ENCODE measurements around the gene ANGEL2. TPM values are rescaled to one million over a fixed set of nuclear protein-coding genes. Genes with fewer than 3 reads are reported as not detected.

ANGEL2 gene
- total and polyA plus RNA-seq, 3 experiments from 2014 or later: 32.1 to 42.5 (median 41.2) TPM

- DNase-seq: no peak
- Histone ChIP-seq H3K36me3 (ENCODE audit: insufficient read depth, low read length) (no peaks in the 10 kb centered on the region), H3K4me3 (ENCODE audit: low read length) (no peak overlapping the region), H3K4me1 (ENCODE audit: insufficient read depth, low read length) (no peaks in the 10 kb centered on the region), H3K9me3 (ENCODE audit: low read length) (no peaks in the 10 kb centered on the region), H3K27ac (ENCODE audit: low read depth, low read length) (no peak overlapping the region), H3K27me3 (ENCODE audit: insufficient read depth, low read length, poor library complexity, severe bottlenecking) (no peaks in the 10 kb centered on the region)
- Mint-ChIP-seq H3K9me3 (no peaks in the 10 kb centered on the region), H3K36me3 (peaks cover 0 to 2% (median 0%) of the 10 kb centered on the region in 3 donors), H3K4me1 (peaks cover 0 to 4% (median 0%) of the 10 kb centered on the region in 3 donors), H3K4me3 (no peak overlapping the region), H3K27ac (peak overlapping the region in 1 of 8 donors; percentile 67), H3K27me3 (peaks cover 3 to 5% of the 10 kb centered on the region in 2 donors)
- ChIA-PET CTCF (no interaction called here), POLR2A (no interaction called here)
These were observed 32.2 kb downstream of the ANGEL2 start for GRCh38 chr1:212983482-212983881.

GRCh38 chr1:212982430-212983152 lies 33.1 kb downstream of the ANGEL2 start:
- ChIA-PET CTCF (no interaction called here), POLR2A (no interaction called here)
- peaks cover 5% of the 10 kb centered on the region in 2 donors for H3K27me3 Mint-ChIP-seq
- Histone ChIP-seq H3K4me1 (ENCODE audit: insufficient read depth, low read length) (no peaks in the 10 kb centered on the region), H3K27ac (ENCODE audit: low read depth, low read length) (no peak overlapping the region), H3K27me3 (ENCODE audit: insufficient read depth, low read length, poor library complexity, severe bottlenecking) (no peaks in the 10 kb centered on the region), H3K4me3 (ENCODE audit: low read length) (no peak overlapping the region), H3K9me3 (ENCODE audit: low read length) (no peaks in the 10 kb centered on the region), H3K36me3 (ENCODE audit: insufficient read depth, low read length) (no peaks in the 10 kb centered on the region)
- peaks cover 0 to 2% (median 0%) of the 10 kb centered on the region in 3 donors for H3K36me3 Mint-ChIP-seq
- no peaks in the 10 kb centered on the region for H3K9me3 Mint-ChIP-seq
- peak overlapping the region in 1 of 8 donors; percentile 19 for H3K27ac Mint-ChIP-seq
- H3K4me1 Mint-ChIP-seq: peaks cover 0 to 4% (median 0%) of the 10 kb centered on the region in 3 donors
- no peak for DNase-seq
- no peak overlapping the region for H3K4me3 Mint-ChIP-seq

GRCh38 chr1:212981571-212982328 lies 33.9 kb downstream of the ANGEL2 start:
- POLR2A ChIA-PET: no interaction called here
- H3K36me3 Mint-ChIP-seq: peaks cover 0 to 2% (median 0%) of the 10 kb centered on the region in 3 donors
- CTCF ChIA-PET: no interaction called here
- H3K4me1 ChIP-seq (ENCODE audit: insufficient read depth, low read length): no peaks in the 10 kb centered on the region
- H3K9me3 Mint-ChIP-seq: no peaks in the 10 kb centered on the region
- H3K27me3 Mint-ChIP-seq: peaks cover 5 to 6% of the 10 kb centered on the region in 2 donors
- no peak overlapping the region for H3K27ac Mint-ChIP-seq
- no peaks in the 10 kb centered on the region for H3K27me3 ChIP-seq (ENCODE audit: insufficient read depth, low read length, poor library complexity, severe bottlenecking)
- no peaks in the 10 kb centered on the region for H3K36me3 ChIP-seq (ENCODE audit: insufficient read depth, low read length)
- H3K4me3 Mint-ChIP-seq: no peak overlapping the region
- peaks cover 0 to 4% (median 0%) of the 10 kb centered on the region in 3 donors for H3K4me1 Mint-ChIP-seq
- no peak overlapping the region for H3K4me3 ChIP-seq (ENCODE audit: low read length)
- no peak overlapping the region for H3K27ac ChIP-seq (ENCODE audit: low read depth, low read length)
- no peaks in the 10 kb centered on the region for H3K9me3 ChIP-seq (ENCODE audit: low read length)
- DNase-seq: no peak

- Mint-ChIP-seq H3K4me1 (peaks cover 0 to 4% (median 0%) of the 10 kb centered on the region in 3 donors), H3K36me3 (peaks cover 0 to 2% (median 0%) of the 10 kb centered on the region in 3 donors), H3K27ac (no peak overlapping the region), H3K9me3 (no peaks in the 10 kb centered on the region), H3K27me3 (peaks cover 6 to 10% of the 10 kb centered on the region in 2 donors), H3K4me3 (no peak overlapping the region)
- ChIA-PET CTCF (interaction anchor here (1.6 kb wide), 1 partner anchor 14 kb away, joined by 4 read pairs; no protein-coding TSS in a partner anchor), POLR2A (no interaction called here)
- H3K4me3 ChIP-seq (ENCODE audit: low read length): no peak overlapping the region
- H3K9me3 ChIP-seq (ENCODE audit: low read length): no peaks in the 10 kb centered on the region
- H3K27me3 ChIP-seq (ENCODE audit: insufficient read depth, low read length, poor library complexity, severe bottlenecking): no peaks in the 10 kb centered on the region
- no peak for DNase-seq
- no peaks in the 10 kb centered on the region for H3K4me1 ChIP-seq (ENCODE audit: insufficient read depth, low read length)
- no peak overlapping the region for H3K27ac ChIP-seq (ENCODE audit: low read depth, low read length)
- no peaks in the 10 kb centered on the region for H3K36me3 ChIP-seq (ENCODE audit: insufficient read depth, low read length)
These were observed 34.6 kb downstream of the ANGEL2 start for GRCh38 chr1:212981025-212981495.

- Histone ChIP-seq H3K27me3 (ENCODE audit: insufficient read depth, low read length, poor library complexity, severe bottlenecking) (no peaks in the 10 kb centered on the region), H3K4me1 (ENCODE audit: insufficient read depth, low read length) (no peaks in the 10 kb centered on the region), H3K27ac (ENCODE audit: low read depth, low read length) (no peak overlapping the region), H3K36me3 (ENCODE audit: insufficient read depth, low read length) (no peaks in the 10 kb centered on the region), H3K4me3 (ENCODE audit: low read length) (no peak overlapping the region), H3K9me3 (ENCODE audit: low read length) (no peaks in the 10 kb centered on the region)
- no peak for DNase-seq
- Mint-ChIP-seq H3K4me3 (no peak overlapping the region), H3K36me3 (peaks cover 0 to 2% (median 0%) of the 10 kb centered on the region in 3 donors), H3K27ac (peak overlapping the region in 1 of 8 donors; percentile 47), H3K9me3 (no peaks in the 10 kb centered on the region), H3K4me1 (peaks cover 0 to 4% (median 0%) of the 10 kb centered on the region in 3 donors), H3K27me3 (peaks cover 8 to 16% of the 10 kb centered on the region in 2 donors)
- POLR2A ChIA-PET: interaction anchor here (0.8 kb wide), 1 partner anchor 9 kb away, joined by 3 read pairs; no protein-coding TSS in a partner anchor
- CTCF ChIA-PET: interaction anchor here (1.6 kb wide), 1 partner anchor 15 kb away, joined by 4 read pairs; no protein-coding TSS in a partner anchor
These were observed 35.4 kb downstream of the ANGEL2 start for GRCh38 chr1:212980123-212980785.

- Mint-ChIP-seq H3K36me3 (peaks cover 0 to 2% (median 0%) of the 10 kb centered on the region in 3 donors), H3K27ac (peak overlapping the region in 1 of 8 donors; percentile 10)
- POLR2A ChIA-PET: interaction anchor here (0.8 kb wide), 1 partner anchor 8 kb away, joined by 3 read pairs; no protein-coding TSS in a partner anchor
These were observed 36.1 kb downstream of the ANGEL2 start for GRCh38 chr1:212979340-212980122.

More at GRCh38 chr1:212979340-212980122, 36.1 kb downstream of the ANGEL2 start:
- no peak overlapping the region for H3K27ac ChIP-seq (ENCODE audit: low read depth, low read length)
- no peaks in the 10 kb centered on the region for H3K4me1 ChIP-seq (ENCODE audit: insufficient read depth, low read length)
- no peak for DNase-seq
- CTCF ChIA-PET: interaction anchor here (1.6 kb wide), 1 partner anchor 15 kb away, joined by 4 read pairs; no protein-coding TSS in a partner anchor
- H3K4me3 Mint-ChIP-seq: no peak overlapping the region
- H3K9me3 ChIP-seq (ENCODE audit: low read length): no peaks in the 10 kb centered on the region
- H3K4me3 ChIP-seq (ENCODE audit: low read length): no peak overlapping the region
- no peaks in the 10 kb centered on the region for H3K27me3 ChIP-seq (ENCODE audit: insufficient read depth, low read length, poor library complexity, severe bottlenecking)
- H3K9me3 Mint-ChIP-seq: no peaks in the 10 kb centered on the region
- H3K36me3 ChIP-seq (ENCODE audit: insufficient read depth, low read length): no peaks in the 10 kb centered on the region
- peaks cover 0 to 4% (median 0%) of the 10 kb centered on the region in 3 donors for H3K4me1 Mint-ChIP-seq
- H3K27me3 Mint-ChIP-seq: peaks cover 8 to 17% of the 10 kb centered on the region in 2 donors
